Measurements from ENCODE around the gene JAG2.

JAG2 gene

DNA sequence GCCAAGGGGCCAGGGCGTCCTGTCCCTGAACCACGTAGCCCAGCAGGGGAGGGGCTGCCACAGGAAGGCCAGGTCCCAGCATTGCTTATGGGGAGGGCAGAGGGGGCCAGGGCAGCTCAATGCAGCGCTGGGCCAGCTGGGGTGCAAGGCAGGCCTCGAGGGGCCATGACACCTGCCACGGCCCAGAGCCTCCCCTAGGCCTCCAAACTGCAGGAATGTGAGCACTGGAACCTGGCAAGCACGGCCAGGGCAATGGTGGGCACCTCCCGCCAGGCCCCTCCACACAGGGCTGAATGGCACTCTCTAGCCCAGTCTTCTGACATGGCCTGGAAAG lies 70.8 kb downstream of the JAG2 start:
- peaks cover 6 to 8% of the 10 kb centered on the region in 2 experiments for H3K4me1 ChIP-seq (ENCODE audit: control insufficient read depth in 1 of 2, insufficient read depth in 2 of 2, low read length in 2 of 2)
- no peak overlapping the region for H2BK12ac ChIP-seq (ENCODE audit: low read length)
- H3K18ac ChIP-seq (ENCODE audit: low read length): no peak overlapping the region
- no peak overlapping the region for H4K91ac ChIP-seq (ENCODE audit: low read depth, low read length)
- no peak overlapping the region for H2BK5ac ChIP-seq (ENCODE audit: low read depth, low read length, poor library complexity)
- H4K8ac ChIP-seq (ENCODE audit: low read depth, low read length): no peak overlapping the region
- H2AFZ ChIP-seq (ENCODE audit: insufficient read depth, low read length, poor library complexity): no peak overlapping the region
- no CpG with 5 or more reads among the region's 7 CpGs for whole genome bisulfite sequencing (ENCODE audit: extremely low coverage, insufficient coverage, insufficient read length)
- H3K9ac ChIP-seq (ENCODE audit: low read length): no peak overlapping the region
- H3K27ac ChIP-seq (ENCODE audit: low read depth, low read length): no peak overlapping the region
- no peak overlapping the region for H3K23ac ChIP-seq (ENCODE audit: low read length)
- H3K9me3 ChIP-seq (ENCODE audit: insufficient read depth, low read depth, low read length): peaks cover 13% of the 10 kb centered on the region
- H3K79me2 ChIP-seq (ENCODE audit: control insufficient read depth, insufficient read depth, low read length, poor library complexity): peaks cover 3% of the 10 kb centered on the region
- no peaks in the 10 kb centered on the region for H3K27me3 ChIP-seq (ENCODE audit: insufficient read depth, low read length)
- H2BK120ac ChIP-seq (ENCODE audit: insufficient read depth, low read length, poor library complexity): no peak overlapping the region
- peaks cover 11% of the 10 kb centered on the region for H3K79me1 ChIP-seq (ENCODE audit: low read length)
- no peak overlapping the region for H3K14ac ChIP-seq (ENCODE audit: low read length)
- no peak overlapping the region for H3K4ac ChIP-seq (ENCODE audit: low read depth, low read length)
- no peak overlapping the region for H4K12ac ChIP-seq (ENCODE audit: low read depth, low read length)
- H3K36me3 ChIP-seq (ENCODE audit: control insufficient read depth in 1 of 2, insufficient read depth in 2 of 2, low read length in 2 of 2): no peaks in the 10 kb centered on the region
- no peak for DNase-seq
- H2AK5ac ChIP-seq (ENCODE audit: low read length): no peak overlapping the region
- H3K4me2 ChIP-seq (ENCODE audit: low read length): no peak overlapping the region
- H3K4me3 ChIP-seq (ENCODE audit: low read depth, low read length): no peak overlapping the region

- no peak overlapping the region for H3K4me3 ChIP-seq (ENCODE audit: low read depth, low read length)
- no peak overlapping the region for H3K9ac ChIP-seq (ENCODE audit: low read length)
- H4K91ac ChIP-seq (ENCODE audit: low read depth, low read length): no peak overlapping the region
- H3K4me2 ChIP-seq (ENCODE audit: low read length): no peak overlapping the region
- no peak overlapping the region for H3K4ac ChIP-seq (ENCODE audit: low read depth, low read length)
- no peaks in the 10 kb centered on the region for H3K27me3 ChIP-seq (ENCODE audit: insufficient read depth, low read length)
- H3K23ac ChIP-seq (ENCODE audit: low read length): no peak overlapping the region
- no peak overlapping the region for H2AFZ ChIP-seq (ENCODE audit: insufficient read depth, low read length, poor library complexity)
- no peak overlapping the region for H3K14ac ChIP-seq (ENCODE audit: low read length)
- H2BK120ac ChIP-seq (ENCODE audit: insufficient read depth, low read length, poor library complexity): no peak overlapping the region
- no peak overlapping the region for H3K27ac ChIP-seq (ENCODE audit: low read depth, low read length)
- H2AK5ac ChIP-seq (ENCODE audit: low read length): no peak overlapping the region
- peaks cover 3% of the 10 kb centered on the region for H3K79me2 ChIP-seq (ENCODE audit: control insufficient read depth, insufficient read depth, low read length, poor library complexity)
- H3K9me3 ChIP-seq (ENCODE audit: insufficient read depth, low read depth, low read length): peaks cover 13% of the 10 kb centered on the region
- H3K18ac ChIP-seq (ENCODE audit: low read length): no peak overlapping the region
- no peak overlapping the region for H2BK12ac ChIP-seq (ENCODE audit: low read length)
- H3K36me3 ChIP-seq (ENCODE audit: control insufficient read depth in 1 of 2, insufficient read depth in 2 of 2, low read length in 2 of 2): no peaks in the 10 kb centered on the region
- H4K8ac ChIP-seq (ENCODE audit: low read depth, low read length): no peak overlapping the region
- no CpG with 5 or more reads among the region's 15 CpGs for WGBS (ENCODE audit: extremely low coverage, insufficient coverage, insufficient read length)
- no peak for DNase-seq
- peaks cover 12% of the 10 kb centered on the region for H3K79me1 ChIP-seq (ENCODE audit: low read length)
- peaks cover 17 to 22% of the 10 kb centered on the region in 2 experiments for H3K4me1 ChIP-seq (ENCODE audit: control insufficient read depth in 1 of 2, insufficient read depth in 2 of 2, low read length in 2 of 2)
- no peak overlapping the region for H4K12ac ChIP-seq (ENCODE audit: low read depth, low read length)
- H2BK5ac ChIP-seq (ENCODE audit: low read depth, low read length, poor library complexity): no peak overlapping the region
Measured at GRCh38 chr14:105096206-105096875, 72.2 kb downstream of the JAG2 start.

- Histone ChIP-seq H3K36me3 (ENCODE audit: control insufficient read depth in 1 of 2, insufficient read depth in 2 of 2, low read length in 2 of 2) (no peaks in the 10 kb centered on the region), H3K9me3 (ENCODE audit: insufficient read depth, low read depth, low read length) (peaks cover 10% of the 10 kb centered on the region), H3K4me2 (ENCODE audit: low read length) (no peak overlapping the region), H2BK120ac (ENCODE audit: insufficient read depth, low read length, poor library complexity) (no peak overlapping the region), H3K79me2 (ENCODE audit: control insufficient read depth, insufficient read depth, low read length, poor library complexity) (peaks cover 3% of the 10 kb centered on the region), H4K91ac (ENCODE audit: low read depth, low read length) (no peak overlapping the region), H2BK12ac (ENCODE audit: low read length) (no peak overlapping the region), H4K12ac (ENCODE audit: low read depth, low read length) (no peak overlapping the region), H2AK5ac (ENCODE audit: low read length) (no peak overlapping the region), H3K79me1 (ENCODE audit: low read length) (peaks cover 12% of the 10 kb centered on the region), H3K4me3 (ENCODE audit: low read depth, low read length) (no peak overlapping the region), H3K18ac (ENCODE audit: low read length) (no peak overlapping the region), H4K8ac (ENCODE audit: low read depth, low read length) (no peak overlapping the region), H3K9ac (ENCODE audit: low read length) (no peak overlapping the region), H3K23ac (ENCODE audit: low read length) (no peak overlapping the region), H3K4me1 (ENCODE audit: control insufficient read depth in 1 of 2, insufficient read depth in 2 of 2, low read length in 2 of 2) (peaks cover 22 to 32% of the 10 kb centered on the region in 2 experiments), H3K4ac (ENCODE audit: low read depth, low read length) (no peak overlapping the region), H3K27ac (ENCODE audit: low read depth, low read length) (no peak overlapping the region), H2BK5ac (ENCODE audit: low read depth, low read length, poor library complexity) (no peak overlapping the region), H3K27me3 (ENCODE audit: insufficient read depth, low read length) (no peaks in the 10 kb centered on the region), H3K14ac (ENCODE audit: low read length) (no peak overlapping the region), H2AFZ (ENCODE audit: insufficient read depth, low read length, poor library complexity) (no peak overlapping the region)
- no peak for DNase-seq
- WGBS (ENCODE audit: extremely low coverage, insufficient coverage, insufficient read length): no CpG with 5 or more reads among the region's 7 CpGs
Measured at GRCh38 chr14:105095236-105095805, 73.3 kb downstream of the JAG2 start.

GRCh38 chr14:105094193-105094907 lies 74.2 kb downstream of the JAG2 start:
- peak overlapping the region; percentile 4 for H2AK5ac ChIP-seq (ENCODE audit: low read length)
- no CpG with 5 or more reads among the region's 14 CpGs for WGBS (ENCODE audit: extremely low coverage, insufficient coverage, insufficient read length)
- peak overlapping the region; percentile 24 for H4K12ac ChIP-seq (ENCODE audit: low read depth, low read length)
- peak overlapping the region; percentile 91 for H3K4me2 ChIP-seq (ENCODE audit: low read length)
- no peak overlapping the region for H2BK120ac ChIP-seq (ENCODE audit: insufficient read depth, low read length, poor library complexity)
- H2BK5ac ChIP-seq (ENCODE audit: low read depth, low read length, poor library complexity): no peak overlapping the region
- peaks cover 3% of the 10 kb centered on the region for H3K79me2 ChIP-seq (ENCODE audit: control insufficient read depth, insufficient read depth, low read length, poor library complexity)
- no peak overlapping the region for H2BK12ac ChIP-seq (ENCODE audit: low read length)
- H2AFZ ChIP-seq (ENCODE audit: insufficient read depth, low read length, poor library complexity): peak overlapping the region; percentile 8
- no peaks in the 10 kb centered on the region for H3K36me3 ChIP-seq (ENCODE audit: control insufficient read depth in 1 of 2, insufficient read depth in 2 of 2, low read length in 2 of 2)
- H3K79me1 ChIP-seq (ENCODE audit: low read length): peaks cover 12% of the 10 kb centered on the region
- H3K14ac ChIP-seq (ENCODE audit: low read length): peak overlapping the region; percentile 62
- H3K4ac ChIP-seq (ENCODE audit: low read depth, low read length): no peak overlapping the region
- no peak overlapping the region for H3K9ac ChIP-seq (ENCODE audit: low read length)
- peak overlapping the region; percentile 60 for H4K91ac ChIP-seq (ENCODE audit: low read depth, low read length)
- H3K9me3 ChIP-seq (ENCODE audit: insufficient read depth, low read depth, low read length): peaks cover 7% of the 10 kb centered on the region
- H3K4me3 ChIP-seq (ENCODE audit: low read depth, low read length): no peak overlapping the region
- H3K18ac ChIP-seq (ENCODE audit: low read length): peak overlapping the region; percentile 4
- no peak overlapping the region for H3K27ac ChIP-seq (ENCODE audit: low read depth, low read length)
- H4K8ac ChIP-seq (ENCODE audit: low read depth, low read length): peak overlapping the region; percentile 5
- H3K27me3 ChIP-seq (ENCODE audit: insufficient read depth, low read length): no peaks in the 10 kb centered on the region
- peaks cover 24 to 35% of the 10 kb centered on the region in 2 experiments for H3K4me1 ChIP-seq (ENCODE audit: control insufficient read depth in 1 of 2, insufficient read depth in 2 of 2, low read length in 2 of 2)
- DNase-seq: no peak
- H3K23ac ChIP-seq (ENCODE audit: low read length): no peak overlapping the region

Data from trophoblast cell (in vitro differentiated cells and primary cell).